HepG2 (cell line): ENCODE results near the gene GPC3. TPM values are rescaled to one million over a fixed set of nuclear protein-coding genes. Genes with fewer than 3 reads are reported as not detected.

Experiments
- ADNP ChIP-seq: sonication (generic); formaldehyde crosslinking; IDR thresholded peaks from 2 replicates; pipeline ENCODE4 v1.4.0; 2020; ENCODE audit warnings: missing genetic modification reagents
- MAFG ChIP-seq: sonication (generic); formaldehyde crosslinking; IDR thresholded peaks from 2 replicates; pipeline ENCODE4 v1.5.1; 2020; ENCODE audit warnings: mild to moderate bottlenecking, missing genetic modification reagents
- NFIC ChIP-seq: IDR thresholded peaks from 2 replicates; pipeline ENCODE4 v1.6.1; 2012; ENCODE audit warnings: mild to moderate bottlenecking, low read length, inconsistent platforms
- NKX3-1 ChIP-seq: sonication (generic); formaldehyde crosslinking; IDR thresholded peaks from 2 replicates; pipeline ENCODE4 v1.5.0; 2020; ENCODE audit warnings: missing genetic modification reagents
- NR2C2 ChIP-seq: sonication (generic); formaldehyde crosslinking; IDR thresholded peaks from 2 replicates; pipeline ENCODE4 v1.4.0; 2020; ENCODE audit warnings: missing genetic modification reagents, mild to moderate bottlenecking, moderate library complexity, borderline replicate concordance
- SKI ChIP-seq: fragments of 450-650 bp; IDR thresholded peaks from one replicate; pipeline ENCODE4 v1.6.1; 2018; ENCODE audit warnings: mild to moderate bottlenecking; ENCODE audit not compliant: partially characterized antibody
- SMARCE1 ChIP-seq: fragments of 450-650 bp; IDR thresholded peaks from 2 replicates; pipeline ENCODE4 v1.6.1; 2017; ENCODE audit warnings: borderline replicate concordance
- SOX6 ChIP-seq, 2 experiments: fragments of 450-650 bp in 1 of 2; sonication (generic) in 1 of 2; formaldehyde crosslinking in 1 of 2; IDR thresholded peaks; 2 replicates each; pipeline versions ENCODE4 v1.4.0 to v1.6.1; 2017 to 2020; ENCODE audit warnings: antibody characterized with exemption in 1 of 2, mild to moderate bottlenecking in 1 of 2, missing genetic modification reagents in 1 of 2
- STAG1 ChIP-seq: sonication (generic); formaldehyde crosslinking; IDR thresholded peaks from 2 replicates; pipeline ENCODE4 v1.4.0; 2020; ENCODE audit warnings: missing genetic modification reagents
- ZEB1 ChIP-seq: IDR thresholded peaks from 2 replicates; pipeline ENCODE4 v1.6.1; 2012; ENCODE audit warnings: mild to moderate bottlenecking, low read depth, inconsistent platforms; ENCODE audit not compliant: insufficient replicate concordance
- ZFP90 ChIP-seq: sonication (generic); formaldehyde crosslinking; IDR thresholded peaks from 2 replicates; pipeline ENCODE4 v1.8.0; 2022; ENCODE audit warnings: missing genetic modification reagents, mild to moderate bottlenecking, inconsistent platforms, borderline replicate concordance
- ZKSCAN5 ChIP-seq: sonication (generic); formaldehyde crosslinking; IDR thresholded peaks from 2 replicates; pipeline ENCODE4 v1.5.1; 2020; ENCODE audit warnings: mild to moderate bottlenecking, missing genetic modification reagents
- ZNF260 ChIP-seq: sonication (generic); formaldehyde crosslinking; IDR thresholded peaks from 2 replicates; pipeline ENCODE4 v1.4.0; 2020; ENCODE audit warnings: missing genetic modification reagents, low read depth, mild to moderate bottlenecking, borderline replicate concordance
- ZNF605 ChIP-seq: sonication (generic); formaldehyde crosslinking; IDR thresholded peaks from 2 replicates; pipeline ENCODE4 v1.8.0; 2022; ENCODE audit warnings: mild to moderate bottlenecking, missing genetic modification reagents
- ZNF782 ChIP-seq: sonication (generic); formaldehyde crosslinking; IDR thresholded peaks from 2 replicates; pipeline ENCODE4 v1.4.0; 2020; ENCODE audit warnings: missing genetic modification reagents, mild to moderate bottlenecking, borderline replicate concordance
- polyA plus RNA-seq, 8 experiments: library from polyadenylated mRNA; depleted of rRNA in 3 of 8; stranded (reverse) in 7 of 8; unstranded in 1 of 8; fragments of >200 nt; fragmentation: Illumina TruSeq in 4 of 8; extraction: Trizol in 4 of 8; gene quantifications; 2 replicates each; pipeline versions ENCODE4 v1.2.1 to v1.2.3, GENCODE V29; 2011 to 2016; ENCODE audit warnings: low read depth in 4 of 8, missing spikeins in 1 of 8, mixed read lengths in 1 of 8; ENCODE audit not compliant: insufficient read depth in 1 of 8
- total RNA-seq, 5 experiments: library from RNA; depleted of rRNA; stranded (reverse); fragments of >200 nt; fragmentation: Illumina TruSeq; extraction: Trizol; gene quantifications; 2 replicates each; pipeline ENCODE4 v1.2.3, GENCODE V29; 2016; ENCODE audit warnings: low read depth in 1 of 5
- TF ChIP-seq, protein P1 (sequence below): IDR thresholded peaks from 2 replicates; pipeline ENCODE4 v1.6.1; 2016; ENCODE audit warnings: low read depth, missing genetic modification reagents, missing compliant biosample characterization
- TF ChIP-seq, protein P2 (sequence below): sonication (generic); formaldehyde crosslinking; IDR thresholded peaks from 2 replicates; pipeline ENCODE4 v1.8.1; 2023; ENCODE audit warnings: mild to moderate bottlenecking, inconsistent platforms, moderate library complexity, missing genetic modification reagents, borderline replicate concordance
- TF ChIP-seq, protein P3 (sequence below): sonication (generic); formaldehyde crosslinking; IDR thresholded peaks from 2 replicates; pipeline ENCODE4 v1.8.0; 2022; ENCODE audit warnings: mild to moderate bottlenecking, missing genetic modification reagents; ENCODE audit not compliant: insufficient replicate concordance
- TF ChIP-seq, protein P4 (sequence below): sonication (generic); formaldehyde crosslinking; IDR thresholded peaks from 2 replicates; pipeline ENCODE4 v1.4.0; 2020; ENCODE audit warnings: missing genetic modification reagents
- TF ChIP-seq, protein P5 (sequence below): IDR thresholded peaks from 2 replicates; pipeline ENCODE4 v1.6.1; 2016; ENCODE audit warnings: low read depth, control low read depth

Gene GPC3
- total and polyA plus RNA-seq, 2 of the 13 experiments (the other 11 are each of a cell fraction or from before 2014, with no cell fraction given): 1,799 to 3,263 TPM

DNA sequence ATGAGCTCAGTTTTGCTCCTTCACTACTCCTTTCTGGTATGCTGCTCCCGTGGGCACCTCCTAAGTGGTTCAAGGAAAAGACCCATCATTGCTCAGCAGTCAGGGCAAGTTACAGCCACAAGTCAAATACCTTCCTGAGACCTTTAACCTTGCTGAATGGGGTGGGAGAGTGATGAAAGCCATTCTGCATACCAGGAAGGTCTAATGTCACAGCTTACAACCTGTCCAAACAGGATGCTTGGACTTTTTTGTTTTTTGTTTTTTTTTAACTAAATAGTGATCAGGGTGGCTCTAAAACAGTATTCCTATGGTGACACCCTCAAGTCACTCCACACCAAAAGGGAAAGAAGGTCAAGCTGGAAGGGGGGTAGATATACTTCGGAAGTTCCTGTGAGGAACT is 93.1 kb downstream of the GPC3 start (continued):
- TF ChIP-seq NR2C2 (CRISPR knock-in tag) (peak; percentile 37; the same call in 1 of the 2 replicates), SMARCE1 (no peak), ZKSCAN5 (no peak), ZNF260 (CRISPR knock-in tag) (no peak), ZNF605 (CRISPR knock-in tag) (no peak), ZFP90 (no peak), MAFG (no peak), ZNF782 (no peak), SOX6 (IDR thresholded peaks at IDR 0.05) (no peak), SOX6 (CRISPR knock-in tag; IDR thresholded peaks at IDR 0.05) (peak; percentile 37; the same call in 1 of the 2 replicates), STAG1 (CRISPR knock-in tag) (no peak), NKX3-1 (CRISPR knock-in tag) (no peak), SKI (no peak), ZEB1 (no peak), ADNP (CRISPR knock-in tag) (no peak), NFIC (no peak)
- TF ChIP-seq, protein P1, sequence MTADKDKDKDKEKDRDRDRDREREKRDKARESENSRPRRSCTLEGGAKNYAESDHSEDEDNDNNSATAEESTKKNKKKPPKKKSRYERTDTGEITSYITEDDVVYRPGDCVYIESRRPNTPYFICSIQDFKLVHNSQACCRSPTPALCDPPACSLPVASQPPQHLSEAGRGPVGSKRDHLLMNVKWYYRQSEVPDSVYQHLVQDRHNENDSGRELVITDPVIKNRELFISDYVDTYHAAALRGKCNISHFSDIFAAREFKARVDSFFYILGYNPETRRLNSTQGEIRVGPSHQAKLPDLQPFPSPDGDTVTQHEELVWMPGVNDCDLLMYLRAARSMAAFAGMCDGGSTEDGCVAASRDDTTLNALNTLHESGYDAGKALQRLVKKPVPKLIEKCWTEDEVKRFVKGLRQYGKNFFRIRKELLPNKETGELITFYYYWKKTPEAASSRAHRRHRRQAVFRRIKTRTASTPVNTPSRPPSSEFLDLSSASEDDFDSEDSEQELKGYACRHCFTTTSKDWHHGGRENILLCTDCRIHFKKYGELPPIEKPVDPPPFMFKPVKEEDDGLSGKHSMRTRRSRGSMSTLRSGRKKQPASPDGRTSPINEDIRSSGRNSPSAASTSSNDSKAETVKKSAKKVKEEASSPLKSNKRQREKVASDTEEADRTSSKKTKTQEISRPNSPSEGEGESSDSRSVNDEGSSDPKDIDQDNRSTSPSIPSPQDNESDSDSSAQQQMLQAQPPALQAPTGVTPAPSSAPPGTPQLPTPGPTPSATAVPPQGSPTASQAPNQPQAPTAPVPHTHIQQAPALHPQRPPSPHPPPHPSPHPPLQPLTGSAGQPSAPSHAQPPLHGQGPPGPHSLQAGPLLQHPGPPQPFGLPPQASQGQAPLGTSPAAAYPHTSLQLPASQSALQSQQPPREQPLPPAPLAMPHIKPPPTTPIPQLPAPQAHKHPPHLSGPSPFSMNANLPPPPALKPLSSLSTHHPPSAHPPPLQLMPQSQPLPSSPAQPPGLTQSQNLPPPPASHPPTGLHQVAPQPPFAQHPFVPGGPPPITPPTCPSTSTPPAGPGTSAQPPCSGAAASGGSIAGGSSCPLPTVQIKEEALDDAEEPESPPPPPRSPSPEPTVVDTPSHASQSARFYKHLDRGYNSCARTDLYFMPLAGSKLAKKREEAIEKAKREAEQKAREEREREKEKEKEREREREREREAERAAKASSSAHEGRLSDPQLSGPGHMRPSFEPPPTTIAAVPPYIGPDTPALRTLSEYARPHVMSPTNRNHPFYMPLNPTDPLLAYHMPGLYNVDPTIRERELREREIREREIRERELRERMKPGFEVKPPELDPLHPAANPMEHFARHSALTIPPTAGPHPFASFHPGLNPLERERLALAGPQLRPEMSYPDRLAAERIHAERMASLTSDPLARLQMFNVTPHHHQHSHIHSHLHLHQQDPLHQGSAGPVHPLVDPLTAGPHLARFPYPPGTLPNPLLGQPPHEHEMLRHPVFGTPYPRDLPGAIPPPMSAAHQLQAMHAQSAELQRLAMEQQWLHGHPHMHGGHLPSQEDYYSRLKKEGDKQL (CRISPR knock-in tag): no peak
- TF ChIP-seq, protein P2, sequence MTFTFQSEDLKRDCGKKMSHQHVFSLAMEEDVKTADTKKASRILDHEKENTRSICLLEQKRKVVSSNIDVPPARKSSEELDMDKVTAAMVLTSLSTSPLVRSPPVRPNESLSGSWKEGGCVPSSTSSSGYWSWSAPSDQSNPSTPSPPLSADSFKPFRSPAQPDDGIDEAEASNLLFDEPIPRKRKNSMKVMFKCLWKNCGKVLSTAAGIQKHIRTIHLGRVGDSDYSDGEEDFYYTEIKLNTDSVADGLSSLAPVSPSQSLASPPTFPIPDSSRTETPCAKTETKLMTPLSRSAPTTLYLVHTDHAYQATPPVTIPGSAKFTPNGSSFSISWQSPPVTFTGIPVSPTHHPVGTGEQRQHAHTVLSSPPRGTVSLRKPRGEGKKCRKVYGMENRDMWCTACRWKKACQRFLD (CRISPR knock-in tag): no peak
- TF ChIP-seq, protein P3, sequence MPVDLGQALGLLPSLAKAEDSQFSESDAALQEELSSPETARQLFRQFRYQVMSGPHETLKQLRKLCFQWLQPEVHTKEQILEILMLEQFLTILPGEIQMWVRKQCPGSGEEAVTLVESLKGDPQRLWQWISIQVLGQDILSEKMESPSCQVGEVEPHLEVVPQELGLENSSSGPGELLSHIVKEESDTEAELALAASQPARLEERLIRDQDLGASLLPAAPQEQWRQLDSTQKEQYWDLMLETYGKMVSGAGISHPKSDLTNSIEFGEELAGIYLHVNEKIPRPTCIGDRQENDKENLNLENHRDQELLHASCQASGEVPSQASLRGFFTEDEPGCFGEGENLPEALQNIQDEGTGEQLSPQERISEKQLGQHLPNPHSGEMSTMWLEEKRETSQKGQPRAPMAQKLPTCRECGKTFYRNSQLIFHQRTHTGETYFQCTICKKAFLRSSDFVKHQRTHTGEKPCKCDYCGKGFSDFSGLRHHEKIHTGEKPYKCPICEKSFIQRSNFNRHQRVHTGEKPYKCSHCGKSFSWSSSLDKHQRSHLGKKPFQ: no peak
- TF ChIP-seq, protein P4, sequence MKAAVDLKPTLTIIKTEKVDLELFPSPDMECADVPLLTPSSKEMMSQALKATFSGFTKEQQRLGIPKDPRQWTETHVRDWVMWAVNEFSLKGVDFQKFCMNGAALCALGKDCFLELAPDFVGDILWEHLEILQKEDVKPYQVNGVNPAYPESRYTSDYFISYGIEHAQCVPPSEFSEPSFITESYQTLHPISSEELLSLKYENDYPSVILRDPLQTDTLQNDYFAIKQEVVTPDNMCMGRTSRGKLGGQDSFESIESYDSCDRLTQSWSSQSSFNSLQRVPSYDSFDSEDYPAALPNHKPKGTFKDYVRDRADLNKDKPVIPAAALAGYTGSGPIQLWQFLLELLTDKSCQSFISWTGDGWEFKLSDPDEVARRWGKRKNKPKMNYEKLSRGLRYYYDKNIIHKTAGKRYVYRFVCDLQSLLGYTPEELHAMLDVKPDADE (CRISPR knock-in tag): no peak
- TF ChIP-seq, protein P5, sequence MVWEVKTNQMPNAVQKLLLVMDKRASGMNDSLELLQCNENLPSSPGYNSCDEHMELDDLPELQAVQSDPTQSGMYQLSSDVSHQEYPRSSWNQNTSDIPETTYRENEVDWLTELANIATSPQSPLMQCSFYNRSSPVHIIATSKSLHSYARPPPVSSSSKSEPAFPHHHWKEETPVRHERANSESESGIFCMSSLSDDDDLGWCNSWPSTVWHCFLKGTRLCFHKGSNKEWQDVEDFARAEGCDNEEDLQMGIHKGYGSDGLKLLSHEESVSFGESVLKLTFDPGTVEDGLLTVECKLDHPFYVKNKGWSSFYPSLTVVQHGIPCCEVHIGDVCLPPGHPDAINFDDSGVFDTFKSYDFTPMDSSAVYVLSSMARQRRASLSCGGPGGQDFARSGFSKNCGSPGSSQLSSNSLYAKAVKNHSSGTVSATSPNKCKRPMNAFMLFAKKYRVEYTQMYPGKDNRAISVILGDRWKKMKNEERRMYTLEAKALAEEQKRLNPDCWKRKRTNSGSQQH (CRISPR knock-in tag): no peak
